Immature natural killer cell (primary cell): ENCODE measurements around the gene CARHSP1. TPM values are rescaled to one million over a fixed set of nuclear protein-coding genes. Genes with fewer than 3 reads are reported as not detected.

Experiments
- DNase-seq, 3 donors: peaks; one replicate each; pipeline ENCODE4 v3.0.0; 2022; ENCODE audit warnings: mixed read lengths in 1 of 3
- H3K27ac Mint-ChIP-seq, 6 donors: one replicate each; pipeline ENCODE4 v1.8.0; 2020; ENCODE audit warnings: mixed read lengths in 6 of 6, mild to moderate bottlenecking in 5 of 6, inconsistent platforms in 4 of 6, moderate library complexity in 3 of 6
- H3K27me3 Mint-ChIP-seq, 3 donors: one replicate each; pipeline ENCODE4 v1.8.0; 2020 to 2021; ENCODE audit warnings: low read depth in 3 of 3, mild to moderate bottlenecking in 3 of 3, mixed read lengths in 3 of 3, moderate library complexity in 3 of 3, inconsistent platforms in 1 of 3
- H3K36me3 Mint-ChIP-seq, 3 donors: one replicate each; pipeline ENCODE4 v1.8.0; 2020; ENCODE audit warnings: mixed read lengths in 3 of 3, inconsistent platforms in 2 of 3, mild to moderate bottlenecking in 2 of 3
- H3K4me1 Mint-ChIP-seq, 2 donors: one replicate each; pipeline ENCODE4 v1.8.0; 2020; ENCODE audit warnings: inconsistent platforms in 2 of 2, mild to moderate bottlenecking in 2 of 2, mixed read lengths in 2 of 2, moderate library complexity in 1 of 2
- H3K4me3 Mint-ChIP-seq, 5 donors: one replicate each; pipeline ENCODE4 v1.8.0; 2020; ENCODE audit warnings: mild to moderate bottlenecking in 5 of 5, mixed read lengths in 5 of 5, inconsistent platforms in 3 of 5, moderate library complexity in 3 of 5
- H3K9me3 Mint-ChIP-seq, 6 donors: one replicate each; pipeline ENCODE4 v1.8.0; 2020; ENCODE audit warnings: mild to moderate bottlenecking in 6 of 6, mixed read lengths in 6 of 6, inconsistent platforms in 4 of 6, moderate library complexity in 3 of 6
- polyA plus RNA-seq, 3 donors: library from polyadenylated mRNA; unstranded; fragments of 300-500 nt; fragmentation: Illumina TruSeq; gene quantifications; one replicate each; pipeline ENCODE4 v1.2.3, GENCODE V29; 2021

Gene CARHSP1
- polyA plus RNA-seq, 3 donors from 2014 or later: 83.0 to 96.8 (median 92.9) TPM

- DNase-seq: no peak
- Mint-ChIP-seq H3K4me3 (no peak overlapping the region), H3K27ac (peak overlapping the region in 1 of 6 donors; percentile 50), H3K9me3 (no peaks in the 10 kb centered on the region), H3K27me3 (no peaks in the 10 kb centered on the region), H3K4me1 (peaks cover 0 to 17% of the 10 kb centered on the region in 2 donors), H3K36me3 (peaks cover 6 to 25% (median 13%) of the 10 kb centered on the region in 3 donors)
These were observed 36.7 kb downstream of the CARHSP1 start for GRCh38 chr16:8831871-8832716.

- H3K4me1 Mint-ChIP-seq: peaks cover 0 to 17% of the 10 kb centered on the region in 2 donors
- DNase-seq: no peak
- H3K27ac Mint-ChIP-seq: peak overlapping the region in 1 of 6 donors; percentile 56
- no peak overlapping the region for H3K4me3 Mint-ChIP-seq
- no peaks in the 10 kb centered on the region for H3K27me3 Mint-ChIP-seq
- H3K36me3 Mint-ChIP-seq: peaks cover 6 to 25% (median 13%) of the 10 kb centered on the region in 3 donors
- no peaks in the 10 kb centered on the region for H3K9me3 Mint-ChIP-seq
These were observed 37.4 kb downstream of the CARHSP1 start for GRCh38 chr16:8831450-8831849.

- Mint-ChIP-seq H3K36me3 (peaks cover 10 to 25% (median 18%) of the 10 kb centered on the region in 3 donors), H3K27me3 (no peaks in the 10 kb centered on the region), H3K4me3 (no peak overlapping the region), H3K4me1 (peaks cover 0 to 16% of the 10 kb centered on the region in 2 donors), H3K27ac (no peak overlapping the region), H3K9me3 (no peaks in the 10 kb centered on the region)
- DNase-seq: no peak
These were observed 40.2 kb downstream of the CARHSP1 start for GRCh38 chr16:8828541-8829165.

- H3K4me1 Mint-ChIP-seq: peaks cover 2 to 13% of the 10 kb centered on the region in 2 donors
- no peak overlapping the region for H3K4me3 Mint-ChIP-seq
- peak overlapping the region in 1 of 6 donors; percentile 6 for H3K27ac Mint-ChIP-seq
- no peaks in the 10 kb centered on the region for H3K9me3 Mint-ChIP-seq
- peaks cover 0 to 1% (median 0%) of the 10 kb centered on the region in 3 donors for H3K27me3 Mint-ChIP-seq
- peaks cover 10 to 26% (median 18%) of the 10 kb centered on the region in 3 donors for H3K36me3 Mint-ChIP-seq
- no peak for DNase-seq
These were observed 42.4 kb downstream of the CARHSP1 start for GRCh38 chr16:8826278-8826879.

- Mint-ChIP-seq H3K4me3 (no peak overlapping the region), H3K9me3 (no peaks in the 10 kb centered on the region), H3K4me1 (peaks cover 0 to 21% of the 10 kb centered on the region in 2 donors), H3K36me3 (peaks cover 5 to 22% (median 9%) of the 10 kb centered on the region in 3 donors), H3K27me3 (peaks cover 0 to 1% (median 0%) of the 10 kb centered on the region in 3 donors), H3K27ac (peak overlapping the region in 2 of 6 donors; percentile 25 to 31)
- DNase-seq: no peak
These were observed 46.4 kb downstream of the CARHSP1 start for GRCh38 chr16:8822403-8822802.

GRCh38 chr16:8819411-8820034 is 49.3 kb downstream of the CARHSP1 start:
- Mint-ChIP-seq H3K27ac (peak overlapping the region in 3 of 6 donors; percentile 0 to 57 (median 21)), H3K4me3 (no peak overlapping the region), H3K36me3 (peaks cover 19 to 38% (median 20%) of the 10 kb centered on the region in 3 donors), H3K4me1 (peaks cover 5 to 28% of the 10 kb centered on the region in 2 donors), H3K27me3 (peaks cover 0 to 2% (median 1%) of the 10 kb centered on the region in 3 donors), H3K9me3 (no peaks in the 10 kb centered on the region)
- DNase-seq: no peak

- no peak for DNase-seq
- peaks cover 5 to 28% of the 10 kb centered on the region in 2 donors for H3K4me1 Mint-ChIP-seq
- H3K27me3 Mint-ChIP-seq: peaks cover 0 to 2% (median 1%) of the 10 kb centered on the region in 3 donors
- peak overlapping the region in 3 of 6 donors; percentile 21 to 57 (median 35) for H3K27ac Mint-ChIP-seq
- H3K4me3 Mint-ChIP-seq: no peak overlapping the region
- peaks cover 19 to 42% (median 19%) of the 10 kb centered on the region in 3 donors for H3K36me3 Mint-ChIP-seq
- H3K9me3 Mint-ChIP-seq: no peaks in the 10 kb centered on the region
These were observed 50.1 kb downstream of the CARHSP1 start for GRCh38 chr16:8818504-8819270.

- Mint-ChIP-seq H3K4me1 (peaks cover 5 to 19% of the 10 kb centered on the region in 2 donors), H3K27ac (peak overlapping the region in 4 of 6 donors; percentile 2 to 68 (median 31)), H3K9me3 (no peaks in the 10 kb centered on the region), H3K4me3 (no peak overlapping the region), H3K36me3 (peaks cover 24 to 50% (median 28%) of the 10 kb centered on the region in 3 donors), H3K27me3 (peaks cover 0 to 2% (median 1%) of the 10 kb centered on the region in 3 donors)
- no peak for DNase-seq
These were observed 51.7 kb downstream of the CARHSP1 start for GRCh38 chr16:8816967-8817655.

- H3K9me3 Mint-ChIP-seq: no peaks in the 10 kb centered on the region
- H3K36me3 Mint-ChIP-seq: peaks cover 35 to 57% (median 38%) of the 10 kb centered on the region in 3 donors
- H3K27me3 Mint-ChIP-seq: peaks cover 0 to 2% (median 0%) of the 10 kb centered on the region in 3 donors
- H3K4me1 Mint-ChIP-seq: peaks cover 5 to 15% of the 10 kb centered on the region in 2 donors
- DNase-seq: no peak
- no peak overlapping the region for H3K27ac Mint-ChIP-seq
- no peak overlapping the region for H3K4me3 Mint-ChIP-seq
These were observed 54.6 kb downstream of the CARHSP1 start for GRCh38 chr16:8814095-8814806.

- no peak overlapping the region for H3K27ac Mint-ChIP-seq
- H3K4me1 Mint-ChIP-seq: peaks cover 5 to 6% of the 10 kb centered on the region in 2 donors
These were observed 56.5 kb downstream of the CARHSP1 start for GRCh38 chr16:8812162-8812843.

GRCh38 chr16:8808613-8809353 is 60.0 kb downstream of the CARHSP1 start:
- Mint-ChIP-seq H3K36me3 (peaks cover 22 to 58% (median 43%) of the 10 kb centered on the region in 3 donors), H3K4me1 (no peaks in the 10 kb centered on the region), H3K27ac (no peak overlapping the region), H3K9me3 (no peaks in the 10 kb centered on the region), H3K4me3 (no peak overlapping the region), H3K27me3 (peaks cover 0 to 2% (median 2%) of the 10 kb centered on the region in 3 donors)
- no peak for DNase-seq

More at GRCh38 chr16:8812162-8812843, 56.5 kb downstream of the CARHSP1 start:
- H3K9me3 Mint-ChIP-seq: no peaks in the 10 kb centered on the region
- no peak for DNase-seq
- no peak overlapping the region for H3K4me3 Mint-ChIP-seq
- peaks cover 35 to 62% (median 45%) of the 10 kb centered on the region in 3 donors for H3K36me3 Mint-ChIP-seq
- H3K27me3 Mint-ChIP-seq: peaks cover under 1 to 2% (median 2%) of the 10 kb centered on the region in 3 donors
